Vagina (tissue), 2 donors: ENCODE measurements around the gene NEDD9. TPM values are rescaled to one million over a fixed set of nuclear protein-coding genes. Genes with fewer than 3 reads are reported as not detected.

ENCODE experiments used
- DNase-seq, 2 donors: peaks; one replicate each; pipeline ENCODE4 v3.0.0-alpha.2; 2017; ENCODE audit errors: extremely low spot score in 2 of 2
- H3K27ac ChIP-seq: fragments of 200-600 bp; sonication (generic); one replicate; pipeline ENCODE4 v1.5.1; 2019
- H3K27me3 ChIP-seq: fragments of 200-600 bp; sonication (generic); one replicate; pipeline ENCODE4 v1.5.1; 2019
- H3K36me3 ChIP-seq, 2 donors: fragments of 200-600 bp; sonication (generic); one replicate each; pipeline ENCODE4 v1.5.1; 2017 to 2019
- H3K4me1 ChIP-seq: fragments of 200-600 bp; sonication (generic); one replicate; pipeline ENCODE4 v1.5.1; 2019
- H3K4me3 ChIP-seq, 2 donors: fragments of 200-600 bp; sonication (generic); 1 replicate in 1 of 2; 2 replicates in 1 of 2; pipeline ENCODE4 v1.5.1; 2016 to 2019
- H3K9me3 ChIP-seq: fragments of 200-600 bp; sonication (generic); one replicate; pipeline ENCODE4 v1.5.1; 2019
- CTCF ChIP-seq, 3 experiments: fragments of 450-650 bp in 2 of 3; fragments of 200-600 bp in 1 of 3; sonication (generic) in 1 of 3; IDR thresholded peaks; one replicate each; pipeline ENCODE4 v1.5.1; 2017 to 2019; ENCODE audit warnings: antibody characterized with exemption in 3 of 3, mild to moderate bottlenecking in 2 of 3, moderate library complexity in 2 of 3
- POLR2A ChIP-seq, 2 donors: fragments of 450-650 bp; IDR thresholded peaks; one replicate each; pipeline ENCODE4 v1.6.1; 2017; ENCODE audit warnings: antibody characterized with exemption in 2 of 2, mild to moderate bottlenecking in 2 of 2, moderate library complexity in 2 of 2
- POLR2AphosphoS5 ChIP-seq, 2 donors: sonication (generic); formaldehyde crosslinking; IDR thresholded peaks; one replicate each; pipeline ENCODE4 v1.9.0; 2017; ENCODE audit warnings: antibody characterized with exemption in 2 of 2, mild to moderate bottlenecking in 2 of 2, low read depth in 1 of 2; ENCODE audit not compliant: insufficient read depth in 1 of 2
- intact Hi-C: fragments of 100-400 bp; cut with DNase I; formaldehyde crosslinking; loops from one replicate; pipeline ENCODE4 v1.15.1; 2023
- total RNA-seq: library from RNA; depleted of rRNA; stranded (reverse); fragments of >200 nt; gene quantifications from one replicate; pipeline ENCODE4 v1.2.3, GENCODE V29; 2016

NEDD9 gene
- total RNA-seq, 1 donor from 2014 or later = 45.4 TPM

DNA sequence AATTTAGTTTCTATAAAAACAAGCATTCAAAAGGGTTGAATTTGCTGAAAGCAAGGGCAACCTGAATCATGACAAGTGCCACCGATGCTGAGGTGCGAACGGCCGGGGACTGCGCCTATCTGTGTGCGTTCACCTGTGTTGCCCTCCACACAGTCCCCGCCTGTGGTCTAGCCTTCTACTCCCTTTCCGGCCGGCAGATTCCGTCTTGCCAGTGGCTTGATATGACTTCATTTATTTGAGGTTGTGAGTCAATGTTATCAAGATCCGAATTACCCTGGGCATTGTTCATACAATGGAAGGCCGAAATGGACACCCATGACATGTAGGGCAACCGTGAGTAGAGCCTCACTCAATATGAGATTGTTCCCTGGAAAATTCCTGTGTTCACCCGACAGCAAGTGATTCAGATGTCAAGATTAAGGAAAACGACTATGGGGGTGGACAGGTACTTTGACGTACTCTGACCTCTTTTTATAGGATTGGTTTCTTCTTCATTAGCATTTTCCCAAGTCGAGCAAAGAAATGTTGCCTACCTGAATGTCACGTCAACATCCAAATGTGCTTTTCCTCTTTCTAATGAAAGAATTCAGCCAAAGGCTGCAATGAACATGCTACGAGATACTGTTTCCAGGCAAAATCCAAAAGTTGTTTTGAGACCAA, 41.1 kb upstream of the NEDD9 start:
- H3K27ac ChIP-seq = no peak overlapping the region
- intact Hi-C loops = no loop called here

DNA sequence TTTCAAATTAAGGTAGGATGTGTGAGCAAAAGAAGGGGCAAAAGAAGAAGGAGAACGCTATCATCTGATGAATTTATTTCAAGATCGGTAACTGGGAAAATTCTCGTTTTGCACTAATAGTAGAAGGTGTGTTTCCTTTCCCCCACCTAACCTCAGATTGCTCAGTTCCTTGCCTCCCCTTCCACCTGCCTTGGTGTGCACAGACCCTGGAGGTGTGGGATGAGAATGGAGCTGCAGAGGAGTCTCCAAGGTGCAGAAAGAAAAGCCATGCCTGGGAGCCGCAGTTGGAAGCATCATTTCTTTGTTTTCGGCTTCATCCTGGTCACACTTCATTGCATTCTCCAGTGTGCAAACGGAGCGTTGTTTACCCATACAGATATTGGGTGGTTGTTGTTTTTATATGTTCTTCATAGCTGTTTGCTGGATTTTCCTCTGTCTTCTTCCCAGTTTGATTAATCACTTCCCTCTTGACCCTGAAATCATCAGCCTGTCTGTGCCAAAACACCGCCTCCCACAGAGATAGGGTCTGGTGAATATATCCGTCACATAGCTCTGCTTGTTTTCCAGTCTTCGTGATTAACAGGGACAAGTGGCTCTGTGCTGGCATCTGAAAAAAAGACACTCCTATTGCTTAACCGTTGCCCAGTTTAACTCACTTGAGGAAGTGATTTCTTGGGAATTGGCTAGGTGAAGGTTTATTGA, 40.2 kb upstream of the NEDD9 start:
- TF ChIP-seq CTCF (IDR thresholded peaks at IDR 0.05) (no peak), POLR2A (IDR thresholded peaks at IDR 0.05) (no peak), POLR2AphosphoS5 (IDR thresholded peaks at IDR 0.05; ENCODE audit: insufficient read depth in 1 of 2, low read depth in 1 of 2) (no peak)
- no peaks in the 10 kb centered on the region for H3K9me3 ChIP-seq
- H3K36me3 ChIP-seq = no peaks in the 10 kb centered on the region
- peak in 1 of 2 donors; percentile 22 for DNase-seq
- no peaks in the 10 kb centered on the region for H3K27me3 ChIP-seq
- peaks cover 8% of the 10 kb centered on the region for H3K4me1 ChIP-seq
- H3K4me3 ChIP-seq = no peak overlapping the region
- H3K27ac ChIP-seq = no peak overlapping the region
- intact Hi-C loops = no loop called here

More for the DNA sequence above, 41.1 kb upstream of the NEDD9 start:
- TF ChIP-seq POLR2A (IDR thresholded peaks at IDR 0.05) (no peak), POLR2AphosphoS5 (IDR thresholded peaks at IDR 0.05; ENCODE audit: insufficient read depth in 1 of 2, low read depth in 1 of 2) (no peak), CTCF (IDR thresholded peaks at IDR 0.05) (no peak)
- no peaks in the 10 kb centered on the region for H3K27me3 ChIP-seq
- H3K4me1 ChIP-seq = peaks cover 16% of the 10 kb centered on the region
- peak in 1 of 2 donors; percentile 72 for DNase-seq
- H3K36me3 ChIP-seq = no peaks in the 10 kb centered on the region
- no peaks in the 10 kb centered on the region for H3K9me3 ChIP-seq
- no peak overlapping the region for H3K4me3 ChIP-seq

- Histone ChIP-seq H3K4me3 (no peak overlapping the region), H3K27me3 (no peaks in the 10 kb centered on the region), H3K9me3 (no peaks in the 10 kb centered on the region), H3K36me3 (no peaks in the 10 kb centered on the region), H3K4me1 (no peaks in the 10 kb centered on the region), H3K27ac (no peak overlapping the region)
- DNase-seq = peak in 1 of 2 donors; percentile 54
- intact Hi-C loops = no loop called here
- no peak for TF ChIP-seq POLR2AphosphoS5 (IDR thresholded peaks at IDR 0.05; ENCODE audit: insufficient read depth in 1 of 2, low read depth in 1 of 2)
- TF ChIP-seq POLR2A (IDR thresholded peaks at IDR 0.05) = no peak
- no peak for TF ChIP-seq CTCF (IDR thresholded peaks at IDR 0.05)
These were observed 39.0 kb upstream of the NEDD9 start for GRCh38 chr6:11271228-11272020.

- H3K9me3 ChIP-seq = no peaks in the 10 kb centered on the region
- TF ChIP-seq POLR2AphosphoS5 (IDR thresholded peaks at IDR 0.05; ENCODE audit: insufficient read depth in 1 of 2, low read depth in 1 of 2) = no peak
- TF ChIP-seq POLR2A (IDR thresholded peaks at IDR 0.05) = no peak
- no peak for TF ChIP-seq CTCF (IDR thresholded peaks at IDR 0.05)
- H3K27ac ChIP-seq = no peak overlapping the region
- DNase-seq = peak in 1 of 2 donors; percentile 34
- H3K36me3 ChIP-seq = no peaks in the 10 kb centered on the region
- intact Hi-C loops = no loop called here
- H3K27me3 ChIP-seq = no peaks in the 10 kb centered on the region
- H3K4me1 ChIP-seq = no peaks in the 10 kb centered on the region
- no peak overlapping the region for H3K4me3 ChIP-seq
These were observed 37.9 kb upstream of the NEDD9 start for GRCh38 chr6:11270030-11271027.
